ENCODE results near the gene TTI1. TPM values are rescaled to one million over a fixed set of nuclear protein-coding genes. Genes with fewer than 3 reads are reported as not detected.

TTI1 gene
- total and polyA plus RNA-seq, 2 of the 13 experiments (the other 11 are each of a cell fraction or from before 2014, with no cell fraction given) = 22.9 to 39.8 TPM

GRCh38 chr20:38023181-38024001 lies 9.9 kb downstream of the TTI1 start (continued):
- TF ChIP-seq ZNF383 (CRISPR knock-in tag; IDR thresholded peaks at IDR 0.05; ENCODE audit: borderline replicate concordance) = no peak
- no peak for TF ChIP-seq ZKSCAN8 (CRISPR knock-in tag; IDR thresholded peaks at IDR 0.05; ENCODE audit: borderline replicate concordance)
- TF ChIP-seq ZNF260 (CRISPR knock-in tag; IDR thresholded peaks at IDR 0.05; ENCODE audit: borderline replicate concordance, low read depth) = no peak
- no peak for TF ChIP-seq ZNF501 (CRISPR knock-in tag; IDR thresholded peaks at IDR 0.05)
- TF ChIP-seq ZFP37 (CRISPR knock-in tag; IDR thresholded peaks at IDR 0.05; ENCODE audit: borderline replicate concordance) = no peak
- TF ChIP-seq TERF1 (CRISPR knock-in tag; IDR thresholded peaks at IDR 0.05) = no peak
- TF ChIP-seq ZNF577 (CRISPR knock-in tag; IDR thresholded peaks at IDR 0.05; ENCODE audit: borderline replicate concordance, low read depth) = no peak
- TF ChIP-seq ZFY (CRISPR knock-in tag; IDR thresholded peaks at IDR 0.05) = no peak
- peak; percentile 75; the same call in 1 of the 2 replicates for TF ChIP-seq SIX1 (CRISPR knock-in tag; IDR thresholded peaks at IDR 0.05; ENCODE audit: borderline replicate concordance)
- no peak for TF ChIP-seq ZNF33B (CRISPR knock-in tag; IDR thresholded peaks at IDR 0.05)
- no peak for TF ChIP-seq PRDM15 (CRISPR knock-in tag; IDR thresholded peaks at IDR 0.05)
- TF ChIP-seq TCF7 (IDR thresholded peaks at IDR 0.05; ENCODE audit: low read depth) = no peak
- no peak for TF ChIP-seq MZF1 (CRISPR knock-in tag; IDR thresholded peaks at IDR 0.05; ENCODE audit: borderline replicate concordance)
- TF ChIP-seq RFX1 (IDR thresholded peaks at IDR 0.05) = no peak
- no peak for TF ChIP-seq U2AF1 (optimal IDR thresholded peaks at IDR 0.05; ENCODE audit: low read depth, low read length)
- no peak for TF ChIP-seq ZNF160 (CRISPR knock-in tag; IDR thresholded peaks at IDR 0.05)
- no peak for TF ChIP-seq IRF9 (CRISPR knock-in tag; IDR thresholded peaks at IDR 0.05; ENCODE audit: borderline replicate concordance)
- no peak for TF ChIP-seq ZNF660 (CRISPR knock-in tag; IDR thresholded peaks at IDR 0.05; ENCODE audit: borderline replicate concordance, low read depth)
- no peak for TF ChIP-seq ZNF607 (CRISPR knock-in tag; IDR thresholded peaks at IDR 0.05; ENCODE audit: borderline replicate concordance)
- TF ChIP-seq ATF2 (CRISPR knock-in tag; IDR thresholded peaks at IDR 0.05) = no peak
- TF ChIP-seq ZNF761 (CRISPR knock-in tag; conservative IDR thresholded peaks at IDR 0.05) = peak; percentile 97
- TF ChIP-seq BRD4 (CRISPR knock-in tag; IDR thresholded peaks at IDR 0.05) = no peak
- TF ChIP-seq ELF3 (CRISPR knock-in tag; IDR thresholded peaks at IDR 0.05) = 0 out of 2 replicates have a peak, but pooled peaks have one; percentile 7

All from HepG2 (cell line).